ENCODE data around the gene CD68.

The CD68 gene

DNA sequence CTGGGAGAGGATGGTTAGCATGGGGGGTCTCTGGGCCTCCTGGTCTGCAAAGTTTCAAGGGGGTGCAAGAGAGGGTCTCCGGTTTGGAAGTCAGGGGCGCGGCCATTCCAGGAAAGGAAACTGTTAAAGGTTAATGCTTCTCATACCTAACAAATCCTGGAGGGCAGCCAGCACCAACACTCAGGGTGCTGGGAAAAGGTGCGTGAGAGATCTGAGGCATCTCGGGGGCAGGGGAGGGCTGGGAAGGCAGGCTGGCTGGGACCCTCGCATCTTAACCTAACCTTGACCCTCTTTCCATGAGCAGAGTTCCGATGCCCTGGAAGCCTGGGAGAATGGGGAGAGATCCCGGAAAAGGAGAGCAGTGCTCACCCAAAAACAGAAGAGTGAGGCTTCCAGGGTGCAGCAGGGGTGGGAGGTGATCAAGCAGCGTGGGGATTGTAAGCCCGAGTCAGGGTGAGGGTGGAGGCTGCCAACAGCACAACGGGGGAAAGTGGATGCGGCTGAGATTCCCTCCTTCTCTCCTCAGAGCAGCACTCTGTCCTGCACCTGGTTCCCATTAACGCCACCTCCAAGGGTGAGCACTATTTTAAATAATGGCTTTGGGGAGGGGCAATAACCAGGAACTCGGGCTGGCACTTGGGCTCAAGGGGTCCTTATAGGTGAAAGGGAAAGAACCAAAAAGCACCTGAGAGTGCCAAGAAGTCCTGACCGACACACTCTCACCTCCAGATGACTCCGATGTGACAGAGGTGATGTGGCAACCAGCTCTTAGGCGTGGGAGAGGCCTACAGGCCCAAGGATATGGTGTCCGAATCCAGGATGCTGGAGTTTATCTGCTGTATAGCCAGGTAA lies 19.9 kb upstream of the CD68 start:
- DNase-seq (ENCODE audit: low read depth, low spot score), result no peak

DNA sequence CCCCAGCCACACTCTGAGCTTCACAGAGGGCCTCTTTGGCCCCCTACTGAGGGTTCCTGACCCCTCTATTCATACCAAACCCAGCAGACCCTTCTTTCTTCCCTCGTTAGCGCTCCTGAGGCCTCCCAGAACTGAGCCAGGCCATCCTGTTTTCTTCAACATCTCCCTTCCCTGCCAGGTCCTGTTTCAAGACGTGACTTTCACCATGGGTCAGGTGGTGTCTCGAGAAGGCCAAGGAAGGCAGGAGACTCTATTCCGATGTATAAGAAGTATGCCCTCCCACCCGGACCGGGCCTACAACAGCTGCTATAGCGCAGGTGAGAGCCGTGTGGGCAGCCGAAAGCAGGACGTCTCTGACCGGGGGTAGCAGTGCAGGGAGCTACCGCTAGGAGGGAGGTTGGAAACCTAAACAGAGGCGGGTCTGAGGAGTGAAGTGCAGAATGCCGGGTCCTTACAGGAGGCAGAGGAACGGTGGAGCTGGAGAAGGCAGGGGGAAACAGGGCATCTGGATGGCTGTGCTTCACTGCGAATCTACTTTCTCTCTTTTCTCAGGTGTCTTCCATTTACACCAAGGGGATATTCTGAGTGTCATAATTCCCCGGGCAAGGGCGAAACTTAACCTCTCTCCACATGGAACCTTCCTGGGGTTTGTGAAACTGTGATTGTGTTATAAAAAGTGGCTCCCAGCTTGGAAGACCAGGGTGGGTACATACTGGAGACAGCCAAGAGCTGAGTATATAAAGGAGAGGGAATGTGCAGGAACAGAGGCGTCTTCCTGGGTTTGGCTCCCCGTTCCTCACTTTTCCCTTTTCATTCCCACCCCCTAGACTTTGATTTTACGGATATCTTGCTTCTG lies 19.0 kb upstream of the CD68 start:
- peak; percentile 89 for DNase-seq (ENCODE audit: low read depth, low spot score)

DNA sequence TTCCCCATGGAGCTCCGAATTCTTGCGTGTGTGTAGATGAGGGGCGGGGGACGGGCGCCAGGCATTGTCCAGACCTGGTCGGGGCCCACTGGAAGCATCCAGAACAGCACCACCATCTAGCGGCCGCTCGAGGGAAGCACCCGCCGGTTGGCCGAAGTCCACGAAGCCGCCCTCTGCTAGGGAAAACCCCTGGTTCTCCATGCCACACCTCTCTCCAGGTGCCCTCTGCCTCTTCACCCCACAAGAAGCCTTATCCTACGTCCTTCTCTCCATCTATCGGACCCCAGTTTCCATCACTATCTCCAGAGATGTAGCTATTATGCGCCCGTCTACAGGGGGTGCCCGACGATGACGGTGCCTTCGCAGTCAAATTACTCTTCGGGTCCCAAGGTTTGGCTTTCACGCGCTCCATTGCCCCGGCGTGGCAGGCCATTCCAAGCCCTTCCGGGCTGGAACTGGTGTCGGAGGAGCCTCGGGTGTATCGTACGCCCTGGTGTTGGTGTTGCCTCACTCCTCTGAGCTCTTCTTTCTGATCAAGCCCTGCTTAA lies 18.3 kb upstream of the CD68 start:
- DNase-seq (ENCODE audit: low read depth, low spot score), result peak; percentile 95

DNA sequence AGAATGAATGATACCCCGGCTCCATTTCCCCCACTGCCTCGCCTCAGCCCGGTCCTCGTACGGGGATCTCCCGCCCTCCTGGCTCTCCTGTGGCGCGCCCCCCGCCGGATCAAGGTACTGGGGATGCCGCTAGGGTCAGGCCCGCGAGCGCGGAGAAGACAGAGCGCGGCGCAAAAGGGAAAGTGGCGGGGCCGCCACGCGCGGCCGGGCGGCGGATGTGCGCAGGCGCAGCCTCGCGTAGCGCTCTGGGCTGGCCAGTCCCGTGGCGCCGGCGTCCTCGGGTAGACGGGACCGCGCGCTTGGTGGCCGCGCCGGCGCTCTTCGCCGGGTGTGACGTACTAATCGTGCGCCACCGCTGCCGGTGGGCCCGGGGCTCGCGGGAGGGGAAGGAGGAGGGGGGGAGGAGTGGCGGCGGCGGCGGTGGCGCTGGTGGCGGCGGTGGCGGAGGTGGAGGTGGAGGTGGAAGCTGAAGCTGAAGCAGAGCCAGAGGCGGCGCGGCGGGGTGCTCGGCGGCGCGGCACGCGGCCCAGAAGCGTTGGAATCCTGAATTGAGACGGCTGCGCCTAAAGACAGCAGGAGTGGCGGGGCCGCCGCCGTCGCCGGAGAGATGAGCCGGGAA lies 17.7 kb upstream of the CD68 start, which contains the start of gene SENP3:
Gene SENP3 (plus strand): TSS at position 331 of the 619 bp plus-strand sequence. CDS start 1,158 bp downstream, outside the sequence.
- DNase-seq (ENCODE audit: low read depth, low spot score), result peak; percentile 91

DNA sequence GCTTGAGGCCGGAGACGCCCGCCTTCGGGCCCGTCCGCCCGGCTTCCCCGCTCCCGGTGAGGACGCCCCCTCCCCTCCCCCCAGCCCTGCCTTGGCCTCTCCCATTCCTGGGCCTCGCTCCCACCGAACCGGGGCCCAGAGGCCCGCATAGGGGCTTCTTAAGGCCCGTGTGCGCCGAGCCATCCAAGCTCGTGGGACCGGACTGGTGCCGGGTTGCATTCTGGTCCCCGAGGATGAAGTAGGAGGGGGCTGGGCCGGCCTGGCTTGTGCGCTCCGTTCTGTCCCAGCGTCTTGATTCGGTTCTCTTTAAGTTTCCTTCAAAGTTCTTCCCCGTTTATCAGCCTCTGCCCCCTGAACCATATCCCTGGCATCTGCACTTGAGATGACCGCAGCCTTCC lies 17.2 kb upstream of the CD68 start:
- no peak for DNase-seq (ENCODE audit: low read depth, low spot score)

DNA sequence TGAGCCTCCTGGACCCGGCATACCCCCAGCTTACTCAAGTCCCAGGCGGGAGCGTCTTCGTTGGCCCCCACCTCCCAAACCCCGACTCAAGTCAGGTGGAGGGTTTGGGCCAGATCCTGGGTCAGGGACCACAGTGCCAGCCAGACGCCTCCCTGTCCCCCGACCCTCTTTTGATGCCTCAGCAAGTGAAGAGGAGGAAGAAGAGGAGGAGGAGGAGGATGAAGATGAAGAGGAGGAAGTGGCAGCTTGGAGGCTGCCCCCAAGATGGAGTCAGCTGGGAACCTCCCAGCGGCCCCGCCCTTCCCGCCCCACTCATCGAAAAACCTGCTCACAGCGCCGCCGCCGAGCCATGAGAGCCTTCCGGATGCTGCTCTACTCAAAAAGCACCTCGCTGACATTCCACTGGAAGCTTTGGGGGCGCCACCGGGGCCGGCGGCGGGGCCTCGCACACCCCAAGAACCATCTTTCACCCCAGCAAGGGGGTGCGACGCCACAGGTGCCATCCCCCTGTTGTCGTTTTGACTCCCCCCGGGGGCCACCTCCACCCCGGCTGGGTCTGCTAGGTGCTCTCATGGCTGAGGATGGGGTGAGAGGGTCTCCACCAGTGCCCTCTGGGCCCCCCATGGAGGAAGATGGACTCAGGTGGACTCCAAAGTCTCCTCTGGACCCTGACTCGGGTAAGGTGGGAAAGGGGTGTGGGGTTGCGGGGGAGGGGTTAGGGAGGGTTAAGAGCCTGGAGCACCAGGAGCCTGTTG lies 16.1 kb upstream of the CD68 start:
- DNase-seq (ENCODE audit: low read depth, low spot score), result no peak

DNA sequence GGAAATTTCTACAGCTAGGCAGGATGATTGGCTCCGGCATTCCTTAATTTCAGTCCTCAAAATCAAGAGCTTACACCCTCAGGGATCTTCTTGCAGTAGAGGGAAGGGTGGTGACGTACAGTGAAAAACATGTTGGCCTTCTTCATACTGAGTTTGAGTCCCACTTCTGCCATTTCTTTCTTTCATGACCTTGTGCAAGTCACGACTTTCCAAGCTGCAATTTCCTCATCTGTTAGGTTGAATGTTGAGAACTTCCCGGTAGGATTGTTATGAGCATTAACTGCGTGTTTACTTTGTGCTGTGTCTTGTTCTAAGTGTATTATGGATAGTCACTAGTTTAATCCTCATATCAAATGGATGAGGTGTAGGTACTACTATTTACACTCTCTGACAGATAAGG lies 9.9 kb upstream of the CD68 start:
- no peak for DNase-seq (ENCODE audit: low read depth, low spot score)

DNA sequence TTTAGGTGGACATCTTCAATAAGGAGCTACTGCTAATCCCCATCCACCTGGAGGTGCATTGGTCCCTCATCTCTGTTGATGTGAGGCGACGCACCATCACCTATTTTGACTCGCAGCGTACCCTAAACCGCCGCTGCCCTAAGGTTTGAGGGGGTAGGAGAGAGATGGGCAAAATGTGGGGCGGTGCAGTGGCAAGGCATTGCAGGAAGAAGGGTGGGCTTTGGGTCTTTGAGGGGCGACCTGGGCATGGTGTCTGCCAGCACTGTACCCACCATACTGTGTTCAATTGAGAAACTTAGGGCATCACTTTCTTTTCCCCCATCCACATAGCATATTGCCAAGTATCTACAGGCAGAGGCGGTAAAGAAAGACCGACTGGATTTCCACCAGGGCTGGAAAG lies 9.1 kb upstream of the CD68 start:
- DNase-seq (ENCODE audit: low read depth, low spot score), result no peak

DNA sequence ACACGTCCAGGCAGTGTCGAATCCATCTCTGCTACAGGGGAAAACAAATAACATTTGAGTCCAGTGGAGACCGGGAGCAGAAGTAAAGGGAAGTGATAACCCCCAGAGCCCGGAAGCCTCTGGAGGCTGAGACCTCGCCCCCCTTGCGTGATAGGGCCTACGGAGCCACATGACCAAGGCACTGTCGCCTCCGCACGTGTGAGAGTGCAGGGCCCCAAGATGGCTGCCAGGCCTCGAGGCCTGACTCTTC lies 7.2 kb upstream of the CD68 start:
- DNase-seq (ENCODE audit: low read depth, low spot score), result no peak

DNA sequence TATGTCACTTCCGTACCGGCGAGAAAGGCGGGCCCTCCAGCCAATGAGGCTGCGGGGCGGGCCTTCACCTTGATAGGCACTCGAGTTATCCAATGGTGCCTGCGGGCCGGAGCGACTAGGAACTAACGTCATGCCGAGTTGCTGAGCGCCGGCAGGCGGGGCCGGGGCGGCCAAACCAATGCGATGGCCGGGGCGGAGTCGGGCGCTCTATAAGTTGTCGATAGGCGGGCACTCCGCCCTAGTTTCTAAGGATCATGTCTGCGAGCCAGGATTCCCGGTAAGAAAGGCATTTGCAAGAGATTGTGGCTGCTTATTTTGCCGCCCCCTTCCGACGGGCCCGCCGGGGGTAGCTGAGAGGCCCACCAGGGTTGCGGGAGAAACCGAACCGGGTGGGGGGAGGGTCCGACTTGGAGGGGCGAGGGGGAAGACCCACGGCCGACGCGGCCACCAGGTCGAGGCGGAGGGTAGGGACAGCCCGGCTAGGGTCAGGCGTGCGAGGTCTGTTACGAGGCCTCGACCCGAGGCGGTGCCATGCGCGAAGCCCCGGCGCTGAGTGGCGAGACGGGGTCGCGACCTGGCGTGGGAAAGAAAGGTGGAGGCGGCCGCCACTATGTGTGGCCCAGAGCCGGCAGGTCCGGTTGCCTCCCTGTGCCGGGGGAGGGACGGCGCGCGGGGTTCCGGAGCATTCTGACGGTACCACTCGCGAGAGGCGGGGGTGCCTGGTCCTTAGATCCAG lies 6.7 kb upstream of the CD68 start:
- DNase-seq (ENCODE audit: low read depth, low spot score), result peak; percentile 100

DNA sequence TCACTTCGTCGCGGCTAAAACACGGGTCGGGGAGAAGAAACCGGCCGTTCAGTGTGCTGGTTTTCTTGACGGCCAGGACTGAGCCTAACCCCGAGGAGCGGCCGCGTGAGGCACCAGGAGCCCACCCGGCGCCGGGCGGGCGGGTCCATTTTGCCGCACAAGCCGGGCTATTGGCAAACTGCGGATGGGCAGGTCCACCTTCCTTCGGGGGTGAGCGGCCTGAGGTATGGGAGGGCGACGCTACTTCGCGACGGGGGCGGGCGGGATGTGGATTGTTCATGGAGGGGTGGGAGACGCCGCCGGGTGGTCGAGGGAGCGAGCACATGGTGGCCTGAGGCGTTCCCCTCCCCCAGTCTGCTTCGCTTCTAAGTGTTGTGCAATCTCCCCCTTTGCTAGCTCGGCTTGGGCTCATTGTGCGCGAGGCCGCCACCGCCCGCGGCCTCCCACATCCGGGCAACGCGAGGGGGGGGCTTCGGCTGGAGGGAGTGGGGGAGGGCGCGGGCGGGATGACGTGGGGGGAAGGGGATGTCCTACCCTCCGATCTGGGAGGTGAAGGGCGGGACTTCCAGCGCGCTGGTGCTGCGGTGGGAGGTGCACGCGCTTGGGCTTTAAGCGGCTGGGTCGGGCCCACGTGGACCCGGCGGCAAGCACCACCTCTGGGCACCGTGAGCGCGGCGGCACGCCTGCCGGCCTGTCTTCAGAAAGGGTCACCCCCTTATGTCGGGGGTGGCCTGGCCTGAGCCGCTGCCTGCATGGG lies 5.9 kb upstream of the CD68 start:
- peak; percentile 92 for DNase-seq (ENCODE audit: low read depth, low spot score)

DNA sequence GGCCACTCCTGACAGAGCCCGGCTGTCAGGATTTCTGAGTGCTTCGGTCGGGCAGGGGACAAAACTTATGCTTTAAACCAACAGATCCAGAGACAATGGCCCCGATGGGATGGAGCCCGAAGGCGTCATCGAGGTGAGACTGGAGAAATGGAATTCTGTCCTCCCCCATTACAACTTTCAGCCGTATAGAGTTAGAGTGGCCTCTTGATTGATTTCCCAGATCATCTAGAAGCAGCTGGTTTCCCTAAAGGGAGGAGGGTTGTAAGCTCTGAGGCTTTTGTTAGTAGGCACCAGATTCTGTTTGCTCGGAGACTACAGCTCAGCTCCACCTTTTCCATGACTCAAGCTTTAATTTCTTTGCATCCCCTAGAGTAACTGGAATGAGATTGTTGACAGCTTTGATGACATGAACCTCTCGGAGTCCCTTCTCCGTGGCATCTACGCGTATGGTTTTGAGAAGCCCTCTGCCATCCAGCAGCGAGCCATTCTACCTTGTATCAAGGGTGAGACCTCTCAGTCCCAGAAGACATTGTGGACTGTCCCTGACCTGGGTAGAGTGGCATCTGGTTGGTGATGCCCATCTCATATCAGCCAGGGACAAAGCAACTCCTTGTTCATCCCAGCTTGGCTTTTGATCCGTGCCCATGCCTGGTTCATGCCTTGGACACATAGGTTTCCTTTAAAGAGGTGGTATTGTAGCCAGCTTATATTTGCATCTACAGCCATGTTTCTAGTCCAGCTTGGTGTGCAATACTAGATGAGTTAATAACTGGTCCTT lies 5.1 kb upstream of the CD68 start:
- DNase-seq (ENCODE audit: low read depth, low spot score), result no peak

DNA sequence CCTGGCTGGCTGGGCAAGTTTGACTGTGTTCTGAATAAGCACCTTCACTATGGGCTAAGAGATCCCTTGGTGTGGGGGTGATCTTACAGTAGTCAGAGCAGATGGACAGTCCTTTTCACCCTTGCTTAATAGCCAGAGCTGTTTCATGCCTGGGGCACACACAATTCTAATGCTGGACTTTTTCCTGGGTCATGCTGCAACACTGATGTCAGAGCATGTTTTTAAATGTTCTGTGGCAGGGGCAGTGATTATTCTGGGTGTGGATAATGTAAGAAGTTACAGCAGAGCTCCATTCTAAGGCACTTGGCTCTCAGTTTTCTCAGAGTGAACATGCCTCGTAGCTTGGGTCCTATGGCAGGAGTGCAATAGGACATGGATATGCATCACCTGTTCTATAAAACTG lies 4.0 kb upstream of the CD68 start:
- no peak for DNase-seq (ENCODE audit: low read depth, low spot score)

DNA sequence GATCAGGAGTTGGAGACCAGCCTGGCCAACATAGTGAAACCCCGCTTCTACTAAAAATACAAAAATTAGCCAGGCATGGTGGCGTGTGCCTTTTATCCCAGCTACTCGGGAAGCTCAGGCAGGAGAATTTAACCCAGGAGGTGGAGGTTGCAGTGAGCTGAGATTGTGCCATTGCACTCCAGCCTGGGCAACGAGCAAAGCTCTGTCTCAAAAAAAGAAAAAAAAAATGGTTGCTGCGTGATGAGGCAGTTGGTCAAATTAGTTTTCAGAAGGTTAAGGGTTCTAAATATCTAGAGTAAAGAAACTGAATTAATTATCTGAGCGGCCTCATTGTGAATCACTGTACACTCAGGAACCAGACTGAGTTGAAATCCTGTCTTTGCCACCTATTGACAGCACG lies 3.5 kb upstream of the CD68 start:
- no peak for DNase-seq (ENCODE audit: low read depth, low spot score)

DNA sequence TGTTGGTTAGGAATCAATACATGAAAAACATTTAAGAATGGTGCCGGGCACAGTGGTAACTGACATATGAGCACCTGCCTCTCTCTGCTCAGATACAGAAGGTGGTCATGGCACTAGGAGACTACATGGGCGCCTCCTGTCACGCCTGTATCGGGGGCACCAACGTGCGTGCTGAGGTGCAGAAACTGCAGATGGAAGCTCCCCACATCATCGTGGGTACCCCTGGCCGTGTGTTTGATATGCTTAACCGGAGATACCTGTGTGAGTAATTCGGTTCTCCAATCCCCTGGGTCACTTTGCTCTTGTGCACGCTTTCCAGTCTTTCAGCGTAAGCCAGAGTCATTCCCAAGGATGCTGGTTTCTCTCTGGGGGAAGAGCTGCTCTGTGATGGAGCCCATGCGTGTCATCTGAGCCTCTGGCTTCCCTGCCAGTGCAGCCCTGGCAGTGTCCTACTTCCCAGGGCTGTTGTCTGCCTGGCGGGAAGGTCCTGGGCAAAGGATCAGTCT lies 3.0 kb upstream of the CD68 start:
- DNase-seq (ENCODE audit: low read depth, low spot score), result peak; percentile 24

DNA sequence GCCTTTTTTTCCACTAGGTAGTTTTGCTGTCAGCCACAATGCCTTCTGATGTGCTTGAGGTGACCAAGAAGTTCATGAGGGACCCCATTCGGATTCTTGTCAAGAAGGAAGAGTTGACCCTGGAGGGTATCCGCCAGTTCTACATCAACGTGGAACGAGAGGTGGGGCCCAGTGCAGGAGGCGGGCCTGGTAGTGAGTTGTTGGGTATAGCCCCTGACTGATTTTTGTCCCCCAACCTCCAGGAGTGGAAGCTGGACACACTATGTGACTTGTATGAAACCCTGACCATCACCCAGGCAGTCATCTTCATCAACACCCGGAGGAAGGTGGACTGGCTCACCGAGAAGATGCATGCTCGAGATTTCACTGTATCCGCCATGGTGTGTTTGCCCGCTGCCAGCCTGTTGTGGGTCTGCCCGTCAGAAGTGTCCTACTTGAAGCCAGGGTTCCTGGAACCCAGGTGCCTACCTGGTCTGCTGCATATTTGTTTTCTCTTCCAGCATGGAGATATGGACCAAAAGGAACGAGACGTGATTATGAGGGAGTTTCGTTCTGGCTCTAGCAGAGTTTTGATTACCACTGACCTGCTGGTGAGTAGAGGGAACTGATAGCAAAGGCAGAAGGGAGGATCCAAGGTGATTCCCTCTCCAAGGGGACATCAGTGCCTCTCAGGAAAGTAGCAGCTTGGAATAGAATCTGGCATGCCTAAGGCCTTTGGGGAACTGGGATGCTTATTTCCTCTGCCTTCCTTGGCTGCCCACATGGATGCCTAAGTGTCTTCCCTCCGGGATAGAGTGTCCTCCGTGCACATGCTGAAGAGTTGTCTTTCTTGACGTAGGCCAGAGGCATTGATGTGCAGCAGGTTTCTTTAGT lies 1.9 kb upstream of the CD68 start:
- no peak for DNase-seq (ENCODE audit: low read depth, low spot score)

DNA sequence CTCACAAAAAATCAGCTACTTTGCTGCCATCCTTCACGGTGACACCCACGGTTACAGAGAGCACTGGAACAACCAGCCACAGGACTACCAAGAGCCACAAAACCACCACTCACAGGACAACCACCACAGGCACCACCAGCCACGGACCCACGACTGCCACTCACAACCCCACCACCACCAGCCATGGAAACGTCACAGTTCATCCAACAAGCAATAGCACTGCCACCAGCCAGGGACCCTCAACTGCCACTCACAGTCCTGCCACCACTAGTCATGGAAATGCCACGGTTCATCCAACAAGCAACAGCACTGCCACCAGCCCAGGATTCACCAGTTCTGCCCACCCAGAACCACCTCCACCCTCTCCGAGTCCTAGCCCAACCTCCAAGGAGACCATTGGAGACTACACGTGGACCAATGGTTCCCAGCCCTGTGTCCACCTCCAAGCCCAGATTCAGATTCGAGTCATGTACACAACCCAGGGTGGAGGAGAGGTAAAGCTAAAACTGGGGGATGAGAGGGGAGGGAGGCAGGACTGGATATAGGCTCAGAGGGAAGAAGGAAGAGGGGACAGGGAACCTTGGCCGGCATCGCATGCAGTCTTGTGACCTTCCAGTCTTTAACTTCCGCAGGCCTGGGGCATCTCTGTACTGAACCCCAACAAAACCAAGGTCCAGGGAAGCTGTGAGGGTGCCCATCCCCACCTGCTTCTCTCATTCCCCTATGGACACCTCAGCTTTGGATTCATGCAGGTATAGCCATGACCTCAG lies 581 bp downstream of the CD68 start:
- DNase-seq (ENCODE audit: low read depth, low spot score), result peak; percentile 18

All from ELF-1 (cell line).